GM18858 (cell line): ENCODE measurements around the gene IGFALS.
"Not testable (repeated sequence)": the region's sequence is repeated elsewhere in the genome, so short reads cannot be mapped to it uniquely, and the experiment has no call there.

Experiments used
- ATAC-seq: cut with Tn5 transposase; IDR thresholded peaks from one replicate; pipeline ENCODE4 v1.9.1; 2021; ENCODE audit not compliant: unreplicated experiment

IGFALS gene

GRCh38 chr16:1818204-1818872 lies 24.8 kb upstream of the IGFALS start:
- ATAC-seq = no peak

- ATAC-seq = no peak
These were observed 24.2 kb upstream of the IGFALS start for GRCh38 chr16:1817716-1818115.

- no peak for ATAC-seq
These were observed 23.7 kb upstream of the IGFALS start for GRCh38 chr16:1817276-1817589.

GRCh38 chr16:1816396-1817275 lies 23.1 kb upstream of the IGFALS start:
- no peak for ATAC-seq

- ATAC-seq = no peak
These were observed 22.0 kb upstream of the IGFALS start for GRCh38 chr16:1815461-1815860.

GRCh38 chr16:1812732-1813163 lies 19.2 kb upstream of the IGFALS start:
- ATAC-seq = no peak

- ATAC-seq = no peak
These were observed 17.0 kb upstream of the IGFALS start for GRCh38 chr16:1810536-1810935.

- ATAC-seq = no peak
These were observed 16.6 kb upstream of the IGFALS start for GRCh38 chr16:1810106-1810505.

GRCh38 chr16:1809281-1809801 lies 15.8 kb upstream of the IGFALS start:
- no peak for ATAC-seq

GRCh38 chr16:1808691-1809090 lies 15.2 kb upstream of the IGFALS start:
- ATAC-seq = no peak

- ATAC-seq = no peak
These were observed 14.1 kb upstream of the IGFALS start for GRCh38 chr16:1807626-1808025.

GRCh38 chr16:1800701-1801100 lies 7.2 kb upstream of the IGFALS start:
- ATAC-seq = no peak

- not testable (repeated sequence) for ATAC-seq
These were observed 5.8 kb upstream of the IGFALS start for GRCh38 chr16:1799263-1799662.

- ATAC-seq = no peak
These were observed 1.6 kb upstream of the IGFALS start for GRCh38 chr16:1794908-1795666.

- ATAC-seq = no peak
These were observed 841 bp upstream of the IGFALS start for GRCh38 chr16:1794221-1794871.

GRCh38 chr16:1792836-1793577 lies 498 bp downstream of the IGFALS start:
- no peak for ATAC-seq

- ATAC-seq = no peak
These were observed 1.3 kb downstream of the IGFALS start for GRCh38 chr16:1791943-1792812.

- no peak for ATAC-seq
These were observed 2.1 kb downstream of the IGFALS start for GRCh38 chr16:1791256-1791942.
